SK-N-MC (cell line): ENCODE results near the gene NHP2.

Source experiments
- EZH2 ChIP-seq: fragments of 200-600 bp; sonication (generic); IDR thresholded peaks from one replicate; pipeline ENCODE4 v1.6.1; 2017; ENCODE audit warnings: antibody characterized with exemption
- FOXP2 ChIP-seq: optimal IDR thresholded peaks from 2 replicates; pipeline ENCODE3; 2011; ENCODE audit warnings: mild to moderate bottlenecking, moderate library complexity; ENCODE audit not compliant: insufficient read depth; ENCODE audit errors: extremely low read length, control extremely low read depth
- POLR2AphosphoS5 ChIP-seq: IDR thresholded peaks from 2 replicates; pipeline ENCODE4 v1.6.1; 2012; ENCODE audit warnings: mild to moderate bottlenecking, low read depth, low read length, borderline replicate concordance

DNA sequence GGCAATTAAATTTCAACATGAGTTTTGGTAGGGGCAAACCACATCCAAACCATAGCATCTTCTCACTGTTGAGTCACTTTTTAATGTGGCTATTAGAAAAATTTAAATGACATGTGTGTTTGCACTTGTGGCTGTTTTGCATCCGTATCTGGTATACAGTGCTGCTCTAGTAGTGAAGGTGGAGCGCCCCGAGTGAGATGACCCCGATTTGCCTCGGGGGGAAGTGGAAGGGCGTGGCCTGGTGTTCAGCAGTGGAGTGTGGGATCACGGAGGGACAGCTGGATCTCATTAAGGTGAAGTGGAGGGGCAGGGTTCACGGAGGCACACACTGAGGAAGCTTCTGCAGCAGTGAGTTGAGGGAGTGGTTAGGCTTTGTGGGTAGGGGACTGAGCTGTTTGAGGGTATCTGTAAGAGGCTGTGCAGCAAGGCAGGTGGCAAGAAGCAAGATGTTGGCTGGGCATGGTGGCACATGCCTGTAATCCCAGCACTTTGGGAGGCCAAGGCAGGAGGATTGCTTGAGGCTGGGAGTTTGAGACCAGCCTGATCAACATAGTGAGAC lies 39.6 kb upstream of the NHP2 start:
- TF ChIP-seq EZH2 (no peak), POLR2AphosphoS5 (no peak), FOXP2 (no peak)
